Astrocyte (in vitro differentiated cells and primary cell): Measurements from ENCODE around the gene ALCAM.

Experiments used
- CTCF ChIP-seq: IDR thresholded peaks from 2 replicates; pipeline ENCODE4 v1.5.1; 2011; ENCODE audit warnings: low read depth, mild to moderate bottlenecking, inconsistent platforms, low read length, moderate library complexity; ENCODE audit not compliant: insufficient read depth
- EZH2 ChIP-seq: IDR thresholded peaks from 2 replicates; pipeline ENCODE4 v1.6.1; 2012; ENCODE audit warnings: mild to moderate bottlenecking, low read length, inconsistent platforms; ENCODE audit not compliant: insufficient read depth

GRCh38 chr3:105515372-105515771 is 148.7 kb downstream of the ALCAM start:
- TF ChIP-seq EZH2 (no peak), CTCF (no peak)
